Right atrium auricular region (tissue), 2 donors: Measurements from ENCODE around the gene TOMM40. TPM values are rescaled to one million over a fixed set of nuclear protein-coding genes. Genes with fewer than 3 reads are reported as not detected.

Experiments
- DNase-seq: peaks from one replicate; pipeline ENCODE4 v3.0.0-alpha.2; 2019; ENCODE audit warnings: low spot score
- H3K27ac ChIP-seq, 2 donors: fragments of 200-600 bp; sonication (generic); 1 replicate in 1 of 2; 2 replicates in 1 of 2; pipeline ENCODE4 v1.5.1; 2016 to 2019
- H3K27me3 ChIP-seq, 2 donors: fragments of 200-600 bp; sonication (generic); one replicate each; pipeline versions ENCODE4 v1.5.1 to v1.6.0; 2017 to 2019
- H3K36me3 ChIP-seq: fragments of 200-600 bp; sonication (generic); one replicate; pipeline ENCODE4 v1.5.1; 2016
- H3K4me1 ChIP-seq, 2 donors: fragments of 200-600 bp; sonication (generic); one replicate each; pipeline versions ENCODE4 v1.5.1 to v1.6.0; 2017 to 2019
- H3K4me3 ChIP-seq, 2 donors: fragments of 200-600 bp; sonication (generic); 1 replicate in 1 of 2; 2 replicates in 1 of 2; pipeline ENCODE4 v1.5.1; 2017 to 2019; ENCODE audit warnings: mild to moderate bottlenecking in 1 of 2, moderate library complexity in 1 of 2
- H3K9me3 ChIP-seq, 2 donors: fragments of 200-600 bp; sonication (generic); one replicate each; pipeline ENCODE4 v1.5.1; 2019
- CTCF ChIP-seq, 2 donors: fragments of 200-600 bp; sonication (generic); IDR thresholded peaks; one replicate each; pipeline ENCODE4 v1.5.1; 2019; ENCODE audit warnings: antibody characterized with exemption in 2 of 2
- total RNA-seq, 2 donors: library from RNA; depleted of rRNA; stranded (reverse); fragments of >200 nt; gene quantifications; one replicate each; pipeline ENCODE4 v1.1.0, GENCODE V29; 2016

TOMM40 gene
- total RNA-seq, 2 donors from 2014 or later, result 33.7 to 39.0 TPM

GRCh38 chr19:44927746-44928145 lies 36.7 kb downstream of the TOMM40 start:
- Histone ChIP-seq H3K4me3 (no peak overlapping the region), H3K27me3 (no peaks in the 10 kb centered on the region), H3K9me3 (no peaks in the 10 kb centered on the region), H3K36me3 (no peaks in the 10 kb centered on the region), H3K27ac (no peak overlapping the region), H3K4me1 (peaks cover 0 to 32% of the 10 kb centered on the region in 2 donors)
- TF ChIP-seq CTCF (IDR thresholded peaks at IDR 0.05), result no peak
- no peak for DNase-seq

- H3K4me3 ChIP-seq, result no peak overlapping the region
- no peak for TF ChIP-seq CTCF (IDR thresholded peaks at IDR 0.05)
- DNase-seq, result no peak
- no peaks in the 10 kb centered on the region for H3K27me3 ChIP-seq
- no peak overlapping the region for H3K27ac ChIP-seq
- H3K36me3 ChIP-seq, result no peaks in the 10 kb centered on the region
- H3K4me1 ChIP-seq, result peaks cover 0 to 25% of the 10 kb centered on the region in 2 donors
- H3K9me3 ChIP-seq, result no peaks in the 10 kb centered on the region
Measured at GRCh38 chr19:44930088-44930487, 39.0 kb downstream of the TOMM40 start.

GRCh38 chr19:44931541-44931940 lies 40.5 kb downstream of the TOMM40 start:
- Histone ChIP-seq H3K9me3 (no peaks in the 10 kb centered on the region), H3K4me1 (peaks cover 0 to 12% of the 10 kb centered on the region in 2 donors), H3K27me3 (no peaks in the 10 kb centered on the region), H3K36me3 (no peaks in the 10 kb centered on the region), H3K4me3 (no peak overlapping the region), H3K27ac (no peak overlapping the region)
- TF ChIP-seq CTCF (IDR thresholded peaks at IDR 0.05), result no peak
- DNase-seq, result no peak

- Histone ChIP-seq H3K4me1 (no peaks in the 10 kb centered on the region), H3K9me3 (no peaks in the 10 kb centered on the region), H3K27ac (no peak overlapping the region), H3K4me3 (no peak overlapping the region), H3K27me3 (no peaks in the 10 kb centered on the region), H3K36me3 (no peaks in the 10 kb centered on the region)
- TF ChIP-seq CTCF (IDR thresholded peaks at IDR 0.05), result no peak
- DNase-seq, result no peak
Measured at GRCh38 chr19:44939668-44940067, 48.6 kb downstream of the TOMM40 start.

- Histone ChIP-seq H3K4me3 (no peak within 1 kb of the TSS), H3K4me1 (no peaks in the 10 kb centered on the region), H3K27me3 (no peaks in the 10 kb centered on the region), H3K9me3 (no peaks in the 10 kb centered on the region), H3K27ac (no peak within 1 kb of the TSS), H3K36me3 (no peaks in the 10 kb centered on the region)
- no peak for DNase-seq
- TF ChIP-seq CTCF (IDR thresholded peaks at IDR 0.05), result no peak
Measured at GRCh38 chr19:44942067-44942571, 51.1 kb downstream of the TOMM40 start, which contains the start of gene APOC4. APOC4 (plus strand) TSS chr19:44942237; CDS start chr19:44942278, 41 bp downstream.

GRCh38 chr19:44943801-44944249 lies 52.8 kb downstream of the TOMM40 start:
- Histone ChIP-seq H3K4me3 (no peak overlapping the region), H3K36me3 (no peaks in the 10 kb centered on the region), H3K27ac (no peak overlapping the region), H3K9me3 (no peaks in the 10 kb centered on the region), H3K4me1 (no peaks in the 10 kb centered on the region), H3K27me3 (no peaks in the 10 kb centered on the region)
- TF ChIP-seq CTCF (IDR thresholded peaks at IDR 0.05), result no peak
- peak; percentile 61 for DNase-seq
